Suprapubic skin (tissue), 3 donors: Measurements from ENCODE around the gene AIMP2.

ENCODE experiments used
- EP300 ChIP-seq: sonication (generic); formaldehyde crosslinking; IDR thresholded peaks from one replicate; pipeline ENCODE4 v1.6.1; 2017; ENCODE audit warnings: antibody characterized with exemption
- TF ChIP-seq, protein P1 (sequence below), 2 donors: fragments of 200-600 bp in 1 of 2; fragments of 450-650 bp in 1 of 2; sonication (generic) in 1 of 2; IDR thresholded peaks; one replicate each; pipeline ENCODE4 v1.5.1; 2016 to 2019; ENCODE audit warnings: antibody characterized with exemption in 2 of 2, mild to moderate bottlenecking in 1 of 2, moderate library complexity in 1 of 2

DNA sequence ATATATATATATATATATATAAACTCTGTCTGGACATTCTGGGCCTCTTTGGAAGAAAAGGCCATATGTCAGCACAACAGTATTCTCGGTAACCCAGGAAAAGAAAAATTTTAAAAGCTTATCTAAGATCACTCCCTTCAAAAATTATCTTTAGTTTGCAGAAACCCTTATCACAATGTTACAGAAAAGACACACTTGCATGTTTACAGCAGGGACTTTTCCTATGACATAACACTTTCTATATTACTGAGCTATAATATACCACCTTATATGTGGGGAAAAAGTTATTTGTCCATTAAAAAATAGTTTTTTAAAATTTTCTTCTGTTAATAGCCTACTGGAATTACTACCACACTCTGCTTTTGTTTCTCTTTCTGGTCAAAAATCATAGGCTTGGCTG is 47.5 kb downstream of the AIMP2 start:
- TF ChIP-seq, protein P1, sequence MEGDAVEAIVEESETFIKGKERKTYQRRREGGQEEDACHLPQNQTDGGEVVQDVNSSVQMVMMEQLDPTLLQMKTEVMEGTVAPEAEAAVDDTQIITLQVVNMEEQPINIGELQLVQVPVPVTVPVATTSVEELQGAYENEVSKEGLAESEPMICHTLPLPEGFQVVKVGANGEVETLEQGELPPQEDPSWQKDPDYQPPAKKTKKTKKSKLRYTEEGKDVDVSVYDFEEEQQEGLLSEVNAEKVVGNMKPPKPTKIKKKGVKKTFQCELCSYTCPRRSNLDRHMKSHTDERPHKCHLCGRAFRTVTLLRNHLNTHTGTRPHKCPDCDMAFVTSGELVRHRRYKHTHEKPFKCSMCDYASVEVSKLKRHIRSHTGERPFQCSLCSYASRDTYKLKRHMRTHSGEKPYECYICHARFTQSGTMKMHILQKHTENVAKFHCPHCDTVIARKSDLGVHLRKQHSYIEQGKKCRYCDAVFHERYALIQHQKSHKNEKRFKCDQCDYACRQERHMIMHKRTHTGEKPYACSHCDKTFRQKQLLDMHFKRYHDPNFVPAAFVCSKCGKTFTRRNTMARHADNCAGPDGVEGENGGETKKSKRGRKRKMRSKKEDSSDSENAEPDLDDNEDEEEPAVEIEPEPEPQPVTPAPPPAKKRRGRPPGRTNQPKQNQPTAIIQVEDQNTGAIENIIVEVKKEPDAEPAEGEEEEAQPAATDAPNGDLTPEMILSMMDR (IDR thresholded peaks at IDR 0.05), result no peak
- TF ChIP-seq EP300, result no peak
